ENCODE measurements around the gene NUDT21. TPM values are rescaled to one million over a fixed set of nuclear protein-coding genes. Genes with fewer than 3 reads are reported as not detected.

The NUDT21 gene
- total RNA-seq, 4 donors from 2014 or later: 43.0 to 72.6 (median 55.6) TPM

DNA sequence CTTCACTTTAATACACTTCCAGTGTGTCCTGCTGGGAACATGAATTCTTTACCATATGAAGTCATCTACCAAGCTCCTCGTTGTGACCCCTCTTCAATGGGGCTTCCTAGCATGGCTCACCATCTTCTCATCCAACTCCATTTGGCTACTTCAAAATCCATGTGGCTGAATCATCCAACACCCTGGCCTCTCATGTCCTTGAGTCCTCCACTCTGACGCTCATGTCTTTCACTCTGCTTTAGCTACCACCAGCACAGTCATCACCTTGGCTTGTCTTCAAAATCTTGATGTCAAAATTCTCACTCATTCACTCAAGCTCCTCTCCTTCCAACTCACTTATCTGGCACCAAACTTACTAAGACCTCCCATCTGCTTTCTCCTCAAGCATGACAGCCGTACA is 61.6 kb downstream of the NUDT21 start:
- 59 to 87% methylated on average over 2 to 3 of the region's 3 CpGs for WGBS, 2 donors (ENCODE audit: low coverage in 1 of 2)
- TF ChIP-seq, protein P1, sequence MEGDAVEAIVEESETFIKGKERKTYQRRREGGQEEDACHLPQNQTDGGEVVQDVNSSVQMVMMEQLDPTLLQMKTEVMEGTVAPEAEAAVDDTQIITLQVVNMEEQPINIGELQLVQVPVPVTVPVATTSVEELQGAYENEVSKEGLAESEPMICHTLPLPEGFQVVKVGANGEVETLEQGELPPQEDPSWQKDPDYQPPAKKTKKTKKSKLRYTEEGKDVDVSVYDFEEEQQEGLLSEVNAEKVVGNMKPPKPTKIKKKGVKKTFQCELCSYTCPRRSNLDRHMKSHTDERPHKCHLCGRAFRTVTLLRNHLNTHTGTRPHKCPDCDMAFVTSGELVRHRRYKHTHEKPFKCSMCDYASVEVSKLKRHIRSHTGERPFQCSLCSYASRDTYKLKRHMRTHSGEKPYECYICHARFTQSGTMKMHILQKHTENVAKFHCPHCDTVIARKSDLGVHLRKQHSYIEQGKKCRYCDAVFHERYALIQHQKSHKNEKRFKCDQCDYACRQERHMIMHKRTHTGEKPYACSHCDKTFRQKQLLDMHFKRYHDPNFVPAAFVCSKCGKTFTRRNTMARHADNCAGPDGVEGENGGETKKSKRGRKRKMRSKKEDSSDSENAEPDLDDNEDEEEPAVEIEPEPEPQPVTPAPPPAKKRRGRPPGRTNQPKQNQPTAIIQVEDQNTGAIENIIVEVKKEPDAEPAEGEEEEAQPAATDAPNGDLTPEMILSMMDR (IDR thresholded peaks at IDR 0.05): no peak
- TF ChIP-seq EP300 (IDR thresholded peaks at IDR 0.05) (no peak), POLR2A (IDR thresholded peaks at IDR 0.05) (no peak), POLR2AphosphoS5 (IDR thresholded peaks at IDR 0.05) (no peak)
- no peak for ATAC-seq
- Histone ChIP-seq H3K4me3 (no peak overlapping the region), H3K27me3 (no peaks in the 10 kb centered on the region), H3K9me3 (no peaks in the 10 kb centered on the region), H3K4me1 (no peaks in the 10 kb centered on the region), H3K36me3 (peaks cover 5 to 86% of the 10 kb centered on the region in 2 donors), H3K27ac (no peak overlapping the region)

DNA sequence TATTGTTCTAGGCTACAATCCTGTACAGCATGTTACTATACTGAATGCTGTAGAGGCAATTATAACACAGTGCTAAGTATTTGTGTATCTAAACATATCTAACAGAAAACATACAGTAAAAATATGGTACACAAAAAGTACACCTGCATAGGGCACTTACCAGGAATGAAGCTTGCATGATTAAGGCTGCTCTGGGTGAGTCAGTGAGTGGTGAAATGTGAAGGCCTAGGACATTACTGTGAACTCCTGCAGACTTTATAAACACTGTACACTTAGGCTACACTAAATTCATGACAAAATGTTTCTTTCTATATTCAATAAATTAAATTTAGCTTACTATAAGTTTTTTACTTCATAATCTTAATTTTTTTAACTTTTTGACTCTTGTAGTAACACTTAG is 62.9 kb downstream of the NUDT21 start:
- Histone ChIP-seq H3K9me3 (no peaks in the 10 kb centered on the region), H3K27me3 (no peaks in the 10 kb centered on the region), H3K4me3 (no peak overlapping the region), H3K4me1 (no peaks in the 10 kb centered on the region), H3K27ac (no peak overlapping the region), H3K36me3 (peaks cover 5 to 97% of the 10 kb centered on the region in 2 donors)
- ATAC-seq: no peak
- TF ChIP-seq POLR2AphosphoS5 (IDR thresholded peaks at IDR 0.05): no peak
- TF ChIP-seq EP300 (IDR thresholded peaks at IDR 0.05): no peak
- TF ChIP-seq, protein P1 (IDR thresholded peaks at IDR 0.05): no peak
- TF ChIP-seq POLR2A (IDR thresholded peaks at IDR 0.05): no peak

GRCh38 chr16:56387396-56387795 is 63.7 kb downstream of the NUDT21 start:
- no peak for ATAC-seq
- Histone ChIP-seq H3K27ac (no peak overlapping the region), H3K9me3 (no peaks in the 10 kb centered on the region), H3K36me3 (peaks cover 5 to 97% of the 10 kb centered on the region in 2 donors), H3K27me3 (no peaks in the 10 kb centered on the region), H3K4me1 (no peaks in the 10 kb centered on the region), H3K4me3 (no peak overlapping the region)
- 66 to 70% methylated on average over 3 of the region's 3 CpGs for WGBS, 2 donors (ENCODE audit: low coverage in 1 of 2)
- TF ChIP-seq POLR2AphosphoS5 (IDR thresholded peaks at IDR 0.05) (no peak), EP300 (IDR thresholded peaks at IDR 0.05) (no peak), POLR2A (IDR thresholded peaks at IDR 0.05) (no peak)
- TF ChIP-seq, protein P1 (IDR thresholded peaks at IDR 0.05): no peak

- Histone ChIP-seq H3K27ac (no peak overlapping the region), H3K36me3 (peaks cover 4 to 97% of the 10 kb centered on the region in 2 donors), H3K9me3 (peaks cover 0 to 23% (median 0%) of the 10 kb centered on the region in 3 donors), H3K4me3 (no peak overlapping the region), H3K27me3 (no peaks in the 10 kb centered on the region), H3K4me1 (no peaks in the 10 kb centered on the region)
- WGBS, 2 donors (ENCODE audit: low coverage in 1 of 2): 92 to 100% methylated on average over 1 to 4 of the region's 4 CpGs
- TF ChIP-seq POLR2AphosphoS5 (IDR thresholded peaks at IDR 0.05): no peak
- no peak for TF ChIP-seq EP300 (IDR thresholded peaks at IDR 0.05)
- TF ChIP-seq POLR2A (IDR thresholded peaks at IDR 0.05): no peak
- TF ChIP-seq, protein P1 (IDR thresholded peaks at IDR 0.05): no peak
- ATAC-seq: no peak
These were observed 66.9 kb downstream of the NUDT21 start for GRCh38 chr16:56384074-56384721.

- Histone ChIP-seq H3K4me3 (no peak overlapping the region), H3K9me3 (peaks cover 0 to 23% (median 0%) of the 10 kb centered on the region in 3 donors), H3K27ac (no peak overlapping the region), H3K36me3 (peaks cover 0 to 93% of the 10 kb centered on the region in 2 donors), H3K27me3 (no peaks in the 10 kb centered on the region), H3K4me1 (no peaks in the 10 kb centered on the region)
- no peak for TF ChIP-seq POLR2AphosphoS5 (IDR thresholded peaks at IDR 0.05)
- TF ChIP-seq, protein P1 (IDR thresholded peaks at IDR 0.05): no peak
- no peak for TF ChIP-seq EP300 (IDR thresholded peaks at IDR 0.05)
- TF ChIP-seq POLR2A (IDR thresholded peaks at IDR 0.05): no peak
- no peak for ATAC-seq
- 68 to 74% methylated on average over 5 of the region's 5 CpGs for WGBS, 2 donors (ENCODE audit: low coverage in 1 of 2)
These were observed 68.2 kb downstream of the NUDT21 start for GRCh38 chr16:56382901-56383355.
